Esophagus muscularis mucosa (tissue), 4 donors: Measurements from ENCODE around the gene DPYD. TPM values are rescaled to one million over a fixed set of nuclear protein-coding genes. Genes with fewer than 3 reads are reported as not detected.

ENCODE experiments used
- DNase-seq: peaks from one replicate; pipeline ENCODE4 v3.0.0-alpha.2; 2017; ENCODE audit errors: extremely low spot score
- H3K27ac ChIP-seq, 4 donors: fragments of 200-600 bp; sonication (generic); replicated peaks in 1 of 4; 1 replicate in 3 of 4; 2 replicates in 1 of 4; pipeline ENCODE4 v1.5.1; 2016 to 2019; ENCODE audit warnings: mild to moderate bottlenecking in 1 of 4
- H3K27me3 ChIP-seq, 4 donors: fragments of 200-600 bp; sonication (generic); one replicate each; pipeline versions ENCODE4 v1.5.1 to v1.6.0; 2016 to 2019
- H3K36me3 ChIP-seq, 4 donors: fragments of 200-600 bp; sonication (generic); one replicate each; pipeline ENCODE4 v1.5.1; 2016 to 2019
- H3K4me1 ChIP-seq, 4 donors: fragments of 200-600 bp; sonication (generic); one replicate each; pipeline ENCODE4 v1.5.1; 2016 to 2019
- H3K4me3 ChIP-seq, 4 donors: fragments of 200-600 bp; sonication (generic); 1 replicate in 2 of 4; 2 replicates in 2 of 4; pipeline ENCODE4 v1.5.1; 2016 to 2019; ENCODE audit warnings: mild to moderate bottlenecking in 4 of 4, moderate library complexity in 1 of 4
- H3K9me3 ChIP-seq, 4 donors: fragments of 200-600 bp; sonication (generic); 1 replicate in 3 of 4; 2 replicates in 1 of 4; pipeline ENCODE4 v1.5.1; 2016 to 2019
- CTCF ChIP-seq, 3 experiments: fragments of 200-600 bp in 2 of 3; fragments of 450-650 bp in 1 of 3; sonication (generic) in 2 of 3; IDR thresholded peaks; one replicate each; pipeline ENCODE4 v1.5.1; 2017 to 2019; ENCODE audit warnings: antibody characterized with exemption in 3 of 3, mild to moderate bottlenecking in 2 of 3, moderate library complexity in 1 of 3
- EP300 ChIP-seq: sonication (generic); formaldehyde crosslinking; IDR thresholded peaks from one replicate; pipeline ENCODE4 v1.6.1; 2017; ENCODE audit warnings: antibody characterized with exemption
- POLR2A ChIP-seq: fragments of 450-650 bp; IDR thresholded peaks from one replicate; pipeline ENCODE4 v1.6.1; 2017; ENCODE audit warnings: antibody characterized with exemption, moderate library complexity, mild to moderate bottlenecking, low read depth
- POLR2AphosphoS5 ChIP-seq, 2 donors: sonication (generic); formaldehyde crosslinking; IDR thresholded peaks; one replicate each; pipeline ENCODE4 v1.6.1; 2017; ENCODE audit warnings: antibody characterized with exemption in 2 of 2
- WGBS: methylation state at CpG from one replicate; pipeline ENCODE4 v1.1.5; 2018; 5-methylcytosine and 5-hydroxymethylcytosine counted together
- intact Hi-C: fragments of 100-400 bp; cut with DNase I; formaldehyde crosslinking; loops from one replicate; pipeline ENCODE4 v1.15.1; 2023
- total RNA-seq, 4 donors: library from RNA; depleted of rRNA; stranded (reverse); fragments of >200 nt; gene quantifications; one replicate each; pipeline versions ENCODE4 v1.1.0 to v1.2.1, GENCODE V29; 2016

DPYD gene
- total RNA-seq, 4 donors from 2014 or later, result 31.1 to 36.6 (median 31.7) TPM

- no peaks in the 10 kb centered on the region for H3K27me3 ChIP-seq
- 95% methylated on average over 8 of the region's 8 CpGs for WGBS
- no peak overlapping the region for H3K4me3 ChIP-seq
- H3K4me1 ChIP-seq, result no peaks in the 10 kb centered on the region
- H3K9me3 ChIP-seq, result no peaks in the 10 kb centered on the region
- TF ChIP-seq POLR2AphosphoS5 (IDR thresholded peaks at IDR 0.05) (no peak), POLR2A (no peak), CTCF (IDR thresholded peaks at IDR 0.05) (no peak), EP300 (no peak)
- DNase-seq, result no peak
- intact Hi-C loops, result no loop called here
- no peaks in the 10 kb centered on the region for H3K36me3 ChIP-seq
- H3K27ac ChIP-seq, result no peak overlapping the region
These were observed 589.7 kb downstream of the DPYD start for GRCh38 chr1:97331165-97331564.

- H3K9me3 ChIP-seq, result peaks cover 0 to 9% (median 0%) of the 10 kb centered on the region in 4 donors
- H3K4me3 ChIP-seq, result no peak overlapping the region
- no peaks in the 10 kb centered on the region for H3K27me3 ChIP-seq
- DNase-seq, result no peak
- no peaks in the 10 kb centered on the region for H3K36me3 ChIP-seq
- intact Hi-C loops, result no loop called here
- no peaks in the 10 kb centered on the region for H3K4me1 ChIP-seq
- no peak overlapping the region for H3K27ac ChIP-seq
- TF ChIP-seq POLR2AphosphoS5 (IDR thresholded peaks at IDR 0.05), result no peak
- no peak for TF ChIP-seq CTCF (IDR thresholded peaks at IDR 0.05)
- no peak for TF ChIP-seq EP300
- no peak for TF ChIP-seq POLR2A
- 89% methylated on average over 4 of the region's 4 CpGs for WGBS
These were observed 606.1 kb downstream of the DPYD start for GRCh38 chr1:97314685-97315084.

GRCh38 chr1:97308131-97308530, 612.7 kb downstream of the DPYD start:
- Histone ChIP-seq H3K4me1 (peaks cover 0 to 14% (median 12%) of the 10 kb centered on the region in 4 donors), H3K36me3 (no peaks in the 10 kb centered on the region), H3K9me3 (no peaks in the 10 kb centered on the region), H3K4me3 (no peak overlapping the region), H3K27ac (no peak overlapping the region), H3K27me3 (no peaks in the 10 kb centered on the region)
- intact Hi-C loops, result no loop called here
- no peak for TF ChIP-seq EP300
- no peak for TF ChIP-seq CTCF (IDR thresholded peaks at IDR 0.05)
- TF ChIP-seq POLR2A, result no peak
- TF ChIP-seq POLR2AphosphoS5 (IDR thresholded peaks at IDR 0.05), result no peak
- WGBS, result 91% methylated on average over 1 of the region's 1 CpG
- DNase-seq, result no peak

- H3K27ac ChIP-seq, result no peak overlapping the region
- no peaks in the 10 kb centered on the region for H3K27me3 ChIP-seq
- no peak for DNase-seq
- H3K36me3 ChIP-seq, result no peaks in the 10 kb centered on the region
- no peak overlapping the region for H3K4me3 ChIP-seq
- TF ChIP-seq POLR2A, result no peak
- TF ChIP-seq CTCF (IDR thresholded peaks at IDR 0.05), result no peak
- no peak for TF ChIP-seq POLR2AphosphoS5 (IDR thresholded peaks at IDR 0.05)
- no peak for TF ChIP-seq EP300
- intact Hi-C loops, result no loop called here
- H3K9me3 ChIP-seq, result no peaks in the 10 kb centered on the region
- H3K4me1 ChIP-seq, result peaks cover 0 to 14% (median 12%) of the 10 kb centered on the region in 4 donors
These were observed 613.3 kb downstream of the DPYD start for GRCh38 chr1:97307568-97307967.

- H3K9me3 ChIP-seq, result no peaks in the 10 kb centered on the region
- intact Hi-C loops, result no loop called here
- 95% methylated on average over 2 of the region's 2 CpGs for WGBS
- peaks cover 0 to 14% (median 12%) of the 10 kb centered on the region in 4 donors for H3K4me1 ChIP-seq
- TF ChIP-seq POLR2A (no peak), CTCF (IDR thresholded peaks at IDR 0.05) (no peak)
- H3K4me3 ChIP-seq, result no peak overlapping the region
- no peaks in the 10 kb centered on the region for H3K27me3 ChIP-seq
- H3K36me3 ChIP-seq, result no peaks in the 10 kb centered on the region
- no peak overlapping the region for H3K27ac ChIP-seq
- DNase-seq, result no peak
These were observed 613.7 kb downstream of the DPYD start for GRCh38 chr1:97307151-97307550.
